ENCODE data around the gene GJB5. TPM values are rescaled to one million over a fixed set of nuclear protein-coding genes. Genes with fewer than 3 reads are reported as not detected.
A peak's percentile ranks its signal among the peaks of the same experiment; 100 is the strongest.

Gene GJB5
- total RNA-seq, 8 experiments from 2014 or later = 0.16 to 26.1 (median 0.53) TPM

GRCh38 chr1:34794001-34794789, 39.3 kb downstream of the GJB5 start:
- H3K4me3 ChIP-seq = no peak overlapping the region
- WGBS, 10 experiments = 89 to 100% (median 90%) methylated on average over 2 to 28 of the region's 40 CpGs; no CpG with 5 or more reads in 5 of the 10 experiments
- H3K4me1 ChIP-seq (replicated peaks in 1 of 2) = peaks cover 10 to 17% of the 10 kb centered on the region in 2 donors
- ATAC-seq (replicated peaks in 6 of 8) = peak in 1 of 8 experiments; percentile 24
- H3K27ac ChIP-seq = no peak overlapping the region
- in situ Hi-C loops (cut with MboI; ENCODE audit: low pct_unique_long_range_greater_than_20kb in 2 of 9, low sequenced_read_pairs in 9 of 9, unreplicated experiment in 9 of 9) = no loop called here

GRCh38 chr1:34794790-34795180, 39.9 kb downstream of the GJB5 start:
- H3K27ac ChIP-seq = no peak overlapping the region
- peak in 1 of 8 experiments; percentile 30 for ATAC-seq (replicated peaks in 6 of 8)
- in situ Hi-C loops (cut with MboI; ENCODE audit: low pct_unique_long_range_greater_than_20kb in 2 of 9, low sequenced_read_pairs in 9 of 9, unreplicated experiment in 9 of 9) = no loop called here
- H3K4me3 ChIP-seq = no peak overlapping the region
- 78 to 100% (median 94%) methylated on average over 1 to 8 of the region's 12 CpGs; no CpG with 5 or more reads in 5 of the 10 experiments for WGBS, 10 experiments
- peaks cover 10 to 17% of the 10 kb centered on the region in 2 donors for H3K4me1 ChIP-seq (replicated peaks in 1 of 2)

GRCh38 chr1:34795916-34796315, 41.1 kb downstream of the GJB5 start:
- no peak overlapping the region for H3K4me3 ChIP-seq
- 75 to 100% (median 87%) methylated on average over 1 to 6 of the region's 6 CpGs; no CpG with 5 or more reads in 5 of the 10 experiments for WGBS, 10 experiments
- no peak overlapping the region for H3K27ac ChIP-seq
- peaks cover 10 to 17% of the 10 kb centered on the region in 2 donors for H3K4me1 ChIP-seq (replicated peaks in 1 of 2)
- in situ Hi-C loops (cut with MboI; ENCODE audit: low pct_unique_long_range_greater_than_20kb in 2 of 9, low sequenced_read_pairs in 9 of 9, unreplicated experiment in 9 of 9) = no loop called here
- no peak for ATAC-seq (replicated peaks in 6 of 8)

- 0 to 92% (median 67%) methylated on average over 1 to 6 of the region's 6 CpGs for WGBS, 10 experiments
Observed at GRCh38 chr1:34796990-34797389, 42.1 kb downstream of the GJB5 start.

GRCh38 chr1:34800214-34800613, 45.4 kb downstream of the GJB5 start:
- ATAC-seq (replicated peaks in 6 of 8) = peak in 3 of 8 experiments; percentile 15 to 86 (median 62)
- 57 to 100% (median 79%) methylated on average over 1 to 6 of the region's 6 CpGs; no CpG with 5 or more reads in 3 of the 10 experiments for WGBS, 10 experiments
- in situ Hi-C loops (cut with MboI; ENCODE audit: low pct_unique_long_range_greater_than_20kb in 2 of 9, low sequenced_read_pairs in 9 of 9, unreplicated experiment in 9 of 9) = no loop called here
- Histone ChIP-seq H3K4me3 (no peak overlapping the region), H3K4me1 (replicated peaks in 1 of 2) (peaks cover 10 to 17% of the 10 kb centered on the region in 2 donors), H3K27ac (no peak overlapping the region)

More at GRCh38 chr1:34796990-34797389, 42.1 kb downstream of the GJB5 start:
- in situ Hi-C loops (cut with MboI; ENCODE audit: low pct_unique_long_range_greater_than_20kb in 2 of 9, low sequenced_read_pairs in 9 of 9, unreplicated experiment in 9 of 9) = no loop called here
- Histone ChIP-seq H3K4me1 (replicated peaks in 1 of 2) (peaks cover 10 to 17% of the 10 kb centered on the region in 2 donors), H3K4me3 (no peak overlapping the region), H3K27ac (no peak overlapping the region)
- no peak for ATAC-seq (replicated peaks in 6 of 8)

GRCh38 chr1:34803770-34804169, 48.9 kb downstream of the GJB5 start:
- no peak overlapping the region for H3K4me3 ChIP-seq
- no peak overlapping the region for H3K27ac ChIP-seq
- H3K4me1 ChIP-seq (replicated peaks in 1 of 2) = peaks cover 0 to 3% of the 10 kb centered on the region in 2 donors
- in situ Hi-C loops (cut with MboI; ENCODE audit: low pct_unique_long_range_greater_than_20kb in 2 of 9, low sequenced_read_pairs in 9 of 9, unreplicated experiment in 9 of 9) = no loop called here
- no peak for ATAC-seq (replicated peaks in 6 of 8)
- 73 to 100% (median 92%) methylated on average over 2 to 3 of the region's 3 CpGs for whole genome bisulfite sequencing, 10 experiments

- ATAC-seq (replicated peaks in 6 of 8) = no peak
- Histone ChIP-seq H3K27ac (no peak overlapping the region), H3K4me3 (no peak overlapping the region), H3K4me1 (replicated peaks in 1 of 2) (no peaks in the 10 kb centered on the region)
- WGBS, 10 experiments = 0 to 90% (median 50%) methylated on average over 1 to 3 of the region's 3 CpGs; no CpG with 5 or more reads in 2 of the 10 experiments
- in situ Hi-C loops (cut with MboI; ENCODE audit: low pct_unique_long_range_greater_than_20kb in 2 of 9, low sequenced_read_pairs in 9 of 9, unreplicated experiment in 9 of 9) = no loop called here
Observed at GRCh38 chr1:34806396-34806795, 51.5 kb downstream of the GJB5 start.

Other genes starting within 250 kb of the GJB5 start
- gene GJB4, start 4.7 kb downstream of the GJB5 start, total RNA-seq = 1 to 10 TPM in 2 of 8 experiments, under 1 TPM in 3, not detected in 3; 0.32 to 2.4 (median 0.38) TPM
- gene GJB3, start 26.2 kb downstream of the GJB5 start, total RNA-seq = 1 to 10 TPM in 1 of 8 experiments, under 1 TPM in 7; 0.05 to 8.6 (median 0.35) TPM
- gene GJA4, start 38.0 kb downstream of the GJB5 start, total RNA-seq = 1 to 10 TPM in 2 of 8 experiments, under 1 TPM in 6; 0.38 to 1.2 (median 0.68) TPM
- 10 to 100 TPM; 11.3 to 34.4 (median 24.5) TPM for gene SMIM12, start 104.7 kb downstream of the GJB5 start, total RNA-seq
- gene DLGAP3, start 174.6 kb downstream of the GJB5 start, total RNA-seq = 1 to 10 TPM in 6 of 8 experiments, under 1 TPM in 2; 0.21 to 8.2 (median 4.1) TPM
- gene TMEM35B, start 230.3 kb downstream of the GJB5 start, total RNA-seq = 10 to 100 TPM in 4 of 8 experiments, 1 to 10 TPM in 3, under 1 TPM in 1; 0.66 to 29.3 (median 8.7) TPM

All from motor neuron (in vitro differentiated cells).